Kidney (tissue), 14 donors: ENCODE data around the gene MIEF1. TPM values are rescaled to one million over a fixed set of nuclear protein-coding genes. Genes with fewer than 3 reads are reported as not detected.
A peak's percentile ranks its signal among the peaks of the same experiment; 100 is the strongest.

Experiments
- DNase-seq, 5 donors: peaks; one replicate each; pipeline ENCODE4 v3.0.0-alpha.2; 2013 to 2020
- FAIRE-seq: peaks from 2 replicates; lab custom pipeline; 2012; peaks lifted over from hg19 to GRCh38; lab: Jason Lieb, UNC
- H3K27ac ChIP-seq, 2 donors: one replicate each; pipeline ENCODE4 v1.7.0; 2013; ENCODE audit warnings: low read depth in 2 of 2, low read length in 2 of 2, inconsistent platforms in 1 of 2
- H3K27me3 ChIP-seq: one replicate; pipeline ENCODE4 v1.7.1; 2013; ENCODE audit warnings: low read length, inconsistent platforms; ENCODE audit not compliant: control insufficient read depth, insufficient read depth
- H3K36me3 ChIP-seq, 3 donors: one replicate each; pipeline versions ENCODE4 v1.7.0 to v1.7.1; 2013; ENCODE audit warnings: low read length in 3 of 3, control low read depth in 1 of 3, inconsistent platforms in 1 of 3; ENCODE audit not compliant: insufficient read depth in 3 of 3, control insufficient read depth in 2 of 3
- H3K4me1 ChIP-seq, 3 donors: one replicate each; pipeline versions ENCODE4 v1.7.0 to v1.7.1; 2013; ENCODE audit warnings: low read length in 3 of 3, inconsistent platforms in 1 of 3, low read depth in 1 of 3; ENCODE audit not compliant: control insufficient read depth in 2 of 3, insufficient read depth in 2 of 3
- H3K4me3 ChIP-seq, 3 donors: one replicate each; pipeline versions ENCODE4 v1.7.0 to v1.8.1; 2013; ENCODE audit warnings: low read length in 3 of 3, control low read depth in 1 of 3, inconsistent platforms in 1 of 3
- H3K9ac ChIP-seq, 3 donors: one replicate each; pipeline versions ENCODE4 v1.7.0 to v1.7.1; 2013; ENCODE audit warnings: low read length in 3 of 3, control low read depth in 1 of 3, inconsistent platforms in 1 of 3
- H3K9me3 ChIP-seq, 3 donors: one replicate each; pipeline versions ENCODE4 v1.7.0 to v1.7.1; 2013; ENCODE audit warnings: low read length in 3 of 3, control low read depth in 1 of 3, inconsistent platforms in 1 of 3; ENCODE audit not compliant: control insufficient read depth in 2 of 3, insufficient read depth in 1 of 3
- intact Hi-C: fragments of 100-400 bp; cut with DNase I; formaldehyde crosslinking; loops from one replicate; pipeline ENCODE4 v1.11.1; 2022
- polyA plus RNA-seq: library from polyadenylated mRNA; stranded (reverse); fragments of 350-450 nt; fragmentation: Illumina TruSeq; extraction: RNeasy Lipid Tissue Mini Kit (QIAGEN cat#74804); gene quantifications from one replicate; pipeline ENCODE4 v1.2.3, GENCODE V29; 2014; ENCODE audit warnings: low read depth, low replicate concordance; ENCODE audit not compliant: insufficient read depth
- total RNA-seq: library from RNA; stranded (reverse); fragmentation: NEBNext Ultra II Directional; extraction: Animal tissue kit (Norgen Biotek cat#: 25700); gene quantifications from one replicate; pipeline ENCODE4 v1.2.1, GENCODE V29; 2021
- TF ChIP-seq, protein P1 (sequence below): IDR thresholded peaks from 3 replicates; pipeline ENCODE4 v1.5.1; 2012; ENCODE audit warnings: mild to moderate bottlenecking, moderate library complexity, borderline replicate concordance; ENCODE audit not compliant: insufficient read depth; ENCODE audit errors: extremely low read depth
- donor health status: control.
- donor health status: control.
- donor health status: control.
- donor health status: control.
- donor health status: control.
- donor health status: DM: yes; HTN: yes; CAD: no.
- donor health status: Normal renal cell carcinoma (clear cell type).

The MIEF1 gene
- total and polyA plus RNA-seq, 2 donors from 2014 or later, result 13.0 to 27.9 TPM

DNA sequence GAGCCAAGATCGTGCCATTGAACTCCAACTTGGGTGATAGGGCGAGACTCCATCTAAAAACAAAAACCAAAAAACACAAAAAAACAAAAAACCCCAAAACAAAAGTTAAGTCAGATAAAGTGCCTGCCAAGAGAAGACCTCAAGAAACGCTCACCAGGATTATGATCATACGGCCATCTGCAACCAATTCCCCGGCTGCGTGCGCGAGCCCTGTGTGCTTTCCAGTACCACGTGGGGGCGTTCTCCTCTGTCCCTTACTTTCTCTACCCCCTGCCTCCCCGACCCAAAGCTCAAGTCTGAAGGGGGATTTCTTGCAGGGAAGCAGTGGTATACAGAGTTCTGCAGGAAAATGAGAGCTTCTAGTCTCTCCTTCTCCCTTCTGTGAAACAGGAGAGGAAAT, 41.0 kb downstream of the MIEF1 start:
- Histone ChIP-seq H3K36me3 (no peaks in the 10 kb centered on the region), H3K9me3 (no peaks in the 10 kb centered on the region), H3K27ac (no peak overlapping the region), H3K4me1 (no peaks in the 10 kb centered on the region), H3K4me3 (no peak overlapping the region), H3K27me3 (no peaks in the 10 kb centered on the region), H3K9ac (no peak overlapping the region)
- intact Hi-C loops, result no loop called here
- DNase-seq (peak in 1 of 5 donors; percentile 34), FAIRE-seq (no peak)
- TF ChIP-seq, protein P1, sequence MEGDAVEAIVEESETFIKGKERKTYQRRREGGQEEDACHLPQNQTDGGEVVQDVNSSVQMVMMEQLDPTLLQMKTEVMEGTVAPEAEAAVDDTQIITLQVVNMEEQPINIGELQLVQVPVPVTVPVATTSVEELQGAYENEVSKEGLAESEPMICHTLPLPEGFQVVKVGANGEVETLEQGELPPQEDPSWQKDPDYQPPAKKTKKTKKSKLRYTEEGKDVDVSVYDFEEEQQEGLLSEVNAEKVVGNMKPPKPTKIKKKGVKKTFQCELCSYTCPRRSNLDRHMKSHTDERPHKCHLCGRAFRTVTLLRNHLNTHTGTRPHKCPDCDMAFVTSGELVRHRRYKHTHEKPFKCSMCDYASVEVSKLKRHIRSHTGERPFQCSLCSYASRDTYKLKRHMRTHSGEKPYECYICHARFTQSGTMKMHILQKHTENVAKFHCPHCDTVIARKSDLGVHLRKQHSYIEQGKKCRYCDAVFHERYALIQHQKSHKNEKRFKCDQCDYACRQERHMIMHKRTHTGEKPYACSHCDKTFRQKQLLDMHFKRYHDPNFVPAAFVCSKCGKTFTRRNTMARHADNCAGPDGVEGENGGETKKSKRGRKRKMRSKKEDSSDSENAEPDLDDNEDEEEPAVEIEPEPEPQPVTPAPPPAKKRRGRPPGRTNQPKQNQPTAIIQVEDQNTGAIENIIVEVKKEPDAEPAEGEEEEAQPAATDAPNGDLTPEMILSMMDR, result no peak

DNA sequence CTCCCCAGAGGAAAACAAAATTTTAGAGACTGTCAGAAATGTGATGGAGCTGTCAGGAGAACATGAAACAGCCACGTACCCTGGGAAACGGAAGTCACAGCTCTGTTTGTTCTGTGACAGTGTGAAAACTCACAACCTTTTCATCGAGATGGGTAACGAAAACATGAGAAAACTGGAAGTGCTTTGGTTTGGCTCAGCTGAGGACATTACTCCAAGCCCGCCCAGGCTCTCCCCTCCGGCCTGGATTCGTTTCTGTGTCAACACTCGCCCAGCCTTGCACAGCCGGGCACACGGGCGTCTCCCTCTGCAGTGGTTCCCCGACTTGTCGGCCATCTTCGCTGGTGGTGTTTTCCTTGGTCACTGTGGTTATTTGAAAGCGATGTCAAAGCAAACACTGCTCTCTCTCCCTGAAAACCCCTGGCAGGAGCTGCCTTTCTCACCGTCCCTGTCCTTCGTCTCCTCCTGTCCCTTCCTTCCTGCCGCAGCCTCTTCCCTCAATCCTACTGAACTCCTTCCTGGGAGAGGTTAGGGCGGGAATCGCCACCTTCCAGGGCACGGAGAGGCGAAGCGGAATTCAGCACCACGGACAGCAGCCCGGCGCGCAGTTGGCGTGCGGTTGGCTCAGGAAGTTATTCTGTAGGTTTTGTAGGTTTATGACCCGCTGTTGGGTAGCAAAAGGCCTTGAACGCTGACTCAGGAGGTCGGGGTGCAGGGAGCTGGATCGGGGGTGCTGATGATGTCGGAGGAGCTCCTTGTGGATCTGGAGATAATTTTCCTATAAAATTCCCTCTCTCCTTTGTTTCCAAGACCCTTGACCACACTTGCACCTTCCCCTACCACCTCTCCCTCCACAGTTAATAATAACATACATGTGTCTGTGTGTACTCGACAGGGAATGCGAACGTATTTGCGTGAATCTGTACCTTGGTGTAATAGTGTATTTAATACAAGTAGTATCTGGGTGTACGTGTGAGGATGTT, 43.6 kb downstream of the MIEF1 start:
- peak in 4 of 5 donors; percentile 84 to 88 (median 84) for DNase-seq
- FAIRE-seq, result no peak

DNA sequence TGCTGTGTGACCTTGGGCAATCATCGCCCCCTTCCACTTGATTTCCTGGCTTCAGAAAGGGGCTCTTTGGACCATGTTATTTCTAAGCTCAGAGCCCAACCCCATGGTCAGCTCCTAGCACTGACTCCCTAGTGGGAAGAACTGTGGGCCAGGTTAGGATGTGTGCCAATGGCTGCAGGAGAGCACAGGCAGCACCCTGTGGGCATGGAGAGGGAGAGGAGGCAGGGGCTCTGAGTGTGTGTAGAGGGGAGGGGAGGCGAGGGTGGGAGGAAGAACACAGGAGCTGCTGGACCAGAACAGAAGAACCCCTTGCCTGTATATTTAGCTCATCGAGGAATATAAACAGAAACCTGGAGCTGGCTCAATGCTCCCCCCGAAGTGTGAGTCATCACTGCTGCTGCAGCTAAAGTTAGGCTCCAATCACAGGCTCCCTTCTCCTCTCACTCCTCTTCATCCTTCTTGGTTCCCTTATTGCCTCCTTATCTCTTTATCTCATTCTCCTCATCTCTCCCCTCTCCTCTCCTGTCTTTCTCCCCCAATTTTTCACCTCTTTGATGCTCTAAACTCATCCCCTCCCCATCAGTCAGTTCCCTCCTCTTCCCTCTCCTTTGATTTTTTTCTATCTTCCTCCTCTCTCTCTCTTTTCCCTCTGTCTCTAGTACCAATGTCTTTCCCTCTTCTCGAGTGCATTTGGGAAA, 44.9 kb downstream of the MIEF1 start:
- H3K27ac ChIP-seq, result no peak overlapping the region
- no peak for FAIRE-seq
- H3K36me3 ChIP-seq, result no peaks in the 10 kb centered on the region

More for the DNA sequence above, 43.6 kb downstream of the MIEF1 start:
- no peaks in the 10 kb centered on the region for H3K9me3 ChIP-seq
- H3K36me3 ChIP-seq, result no peaks in the 10 kb centered on the region
- TF ChIP-seq, protein P1, result no peak
- no peaks in the 10 kb centered on the region for H3K27me3 ChIP-seq
- intact Hi-C loops, result no loop called here
- H3K4me3 ChIP-seq, result no peak overlapping the region
- no peak overlapping the region for H3K27ac ChIP-seq
- no peak overlapping the region for H3K9ac ChIP-seq
- H3K4me1 ChIP-seq, result no peaks in the 10 kb centered on the region

More for the DNA sequence above, 44.9 kb downstream of the MIEF1 start:
- Histone ChIP-seq H3K4me1 (no peaks in the 10 kb centered on the region), H3K9me3 (no peaks in the 10 kb centered on the region), H3K4me3 (no peak overlapping the region), H3K27me3 (no peaks in the 10 kb centered on the region), H3K9ac (no peak overlapping the region)
- TF ChIP-seq, protein P1, result no peak
- intact Hi-C loops, result no loop called here
- no peak for DNase-seq
